Activated naive CD8-positive, alpha-beta T cell treated with anti-CD3 and anti-CD28 coated beads, Interleukin-2, amount 50 U/mL, for 24 hours (primary cell): ENCODE data around the gene CTDP1.
"Not testable (repeated sequence)": the region's sequence is repeated elsewhere in the genome, so short reads cannot be mapped to it uniquely, and the experiment has no call there.

Source experiments
- ATAC-seq: fragments of 150-1000 bp; cut with Tn5 transposase; one replicate; pipeline ENCODE4 v1.10.0; 2021
- DNase-seq: peaks from one replicate; pipeline ENCODE4 v3.0.0; 2021
- H3K27ac Mint-ChIP-seq: one replicate; pipeline ENCODE4 v1.8.0; 2021; ENCODE audit warnings: mild to moderate bottlenecking, mixed read lengths
- H3K27me3 Mint-ChIP-seq: one replicate; pipeline ENCODE4 v1.8.0; 2021; ENCODE audit warnings: mixed read lengths
- H3K36me3 Mint-ChIP-seq: one replicate; pipeline ENCODE4 v1.8.0; 2021; ENCODE audit warnings: low read depth, mixed read lengths
- H3K4me1 Mint-ChIP-seq: one replicate; pipeline ENCODE4 v1.8.0; 2021; ENCODE audit warnings: mixed read lengths
- H3K4me3 Mint-ChIP-seq: one replicate; pipeline ENCODE4 v1.8.0; 2021; ENCODE audit warnings: mild to moderate bottlenecking, moderate library complexity, mixed read lengths
- H3K9me3 Mint-ChIP-seq: one replicate; pipeline ENCODE4 v1.8.0; 2021; ENCODE audit warnings: mixed read lengths

The CTDP1 gene

DNA sequence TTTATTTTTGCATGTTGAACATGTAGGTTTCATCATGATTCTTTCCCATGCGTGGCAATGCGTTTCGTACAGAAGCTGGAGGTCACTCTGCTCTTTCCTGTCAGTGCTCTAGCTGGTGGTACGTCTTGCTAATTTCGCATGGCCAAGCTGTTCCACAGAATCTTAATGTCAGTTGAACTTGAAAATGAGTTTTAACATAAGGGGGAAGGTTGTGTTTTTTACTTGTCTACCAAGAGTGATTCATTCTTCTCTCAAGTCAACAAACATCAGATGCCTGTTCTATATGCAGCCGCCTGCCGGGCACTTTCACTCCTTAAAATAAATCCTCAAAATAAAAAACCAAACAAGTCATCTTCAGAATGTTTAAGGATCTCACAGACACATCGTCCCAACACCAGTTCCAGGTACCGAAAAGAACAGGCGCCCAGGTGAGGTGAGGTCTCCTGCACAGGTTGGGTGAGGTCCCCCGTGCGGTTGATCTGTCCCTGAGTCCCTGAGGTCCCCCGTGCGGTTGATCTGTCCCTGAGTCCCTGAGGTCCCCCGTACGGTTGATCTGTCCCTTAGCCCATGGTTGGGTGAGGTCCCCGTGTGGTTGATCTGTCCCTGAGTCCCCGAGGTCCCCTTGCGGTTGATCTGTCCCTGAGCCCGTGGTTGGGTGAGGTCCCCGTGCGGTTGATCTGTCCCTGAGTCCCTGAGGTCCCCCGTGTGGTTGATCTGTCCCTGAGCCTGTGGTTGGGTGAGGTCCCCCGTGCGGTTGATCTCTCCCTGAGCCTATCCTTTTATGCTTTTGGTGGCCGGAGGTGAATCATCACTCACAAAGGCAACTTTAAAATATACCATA lies 61.1 kb downstream of the CTDP1 start:
- Mint-ChIP-seq H3K27ac (peak overlapping the region; percentile 9), H3K9me3 (peaks cover 7% of the 10 kb centered on the region), H3K27me3 (no peaks in the 10 kb centered on the region), H3K4me1 (no peaks in the 10 kb centered on the region), H3K36me3 (peaks cover 80% of the 10 kb centered on the region), H3K4me3 (no peak overlapping the region)
- DNase-seq (no peak), ATAC-seq (no peak)

DNA sequence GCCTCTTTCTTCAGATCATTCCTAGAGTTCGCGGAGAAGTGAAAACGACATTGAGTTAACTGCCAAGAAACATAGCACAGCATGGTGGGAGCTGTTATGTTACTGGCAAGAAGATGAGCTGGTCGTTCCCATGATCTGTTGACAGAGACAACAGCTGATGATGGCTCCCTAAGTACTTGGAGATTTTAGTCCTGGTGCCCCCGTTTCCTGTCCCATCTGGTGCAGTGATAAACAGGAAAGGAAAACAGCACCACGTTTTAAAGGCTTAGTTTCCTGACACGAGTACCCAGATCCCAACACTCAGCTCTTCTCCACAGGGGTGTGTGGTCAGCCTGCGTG lies 61.7 kb downstream of the CTDP1 start:
- Mint-ChIP-seq H3K27me3 (no peaks in the 10 kb centered on the region), H3K27ac (peak overlapping the region; percentile 9), H3K36me3 (peaks cover 77% of the 10 kb centered on the region), H3K4me3 (no peak overlapping the region), H3K4me1 (no peaks in the 10 kb centered on the region), H3K9me3 (peaks cover 7% of the 10 kb centered on the region)
- DNase-seq (no peak), ATAC-seq (no peak)

DNA sequence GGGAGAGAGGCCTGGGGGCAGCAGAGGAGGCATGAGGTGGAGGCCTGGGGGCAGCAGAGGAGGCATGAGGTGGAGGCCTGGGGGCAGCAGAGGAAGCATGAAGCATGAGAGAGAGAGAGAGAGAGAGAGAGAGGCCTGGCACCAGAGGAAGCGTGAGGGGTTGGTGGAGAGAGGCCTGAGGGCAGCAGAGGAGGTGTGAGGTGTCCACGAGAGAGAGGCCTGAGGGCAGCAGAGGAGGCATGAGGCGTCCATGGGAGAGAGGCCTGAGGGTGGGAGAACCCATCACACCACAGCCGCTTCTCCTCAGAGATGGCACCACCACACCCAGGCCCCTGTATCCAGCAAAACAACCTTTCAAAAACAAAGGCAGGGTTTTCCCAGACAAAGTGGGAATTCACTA lies 62.5 kb downstream of the CTDP1 start:
- Mint-ChIP-seq H3K27ac (no peak overlapping the region), H3K4me1 (no peaks in the 10 kb centered on the region), H3K27me3 (no peaks in the 10 kb centered on the region), H3K9me3 (peaks cover 7% of the 10 kb centered on the region), H3K36me3 (peaks cover 75% of the 10 kb centered on the region), H3K4me3 (no peak overlapping the region)
- ATAC-seq (no peak), DNase-seq (no peak)

DNA sequence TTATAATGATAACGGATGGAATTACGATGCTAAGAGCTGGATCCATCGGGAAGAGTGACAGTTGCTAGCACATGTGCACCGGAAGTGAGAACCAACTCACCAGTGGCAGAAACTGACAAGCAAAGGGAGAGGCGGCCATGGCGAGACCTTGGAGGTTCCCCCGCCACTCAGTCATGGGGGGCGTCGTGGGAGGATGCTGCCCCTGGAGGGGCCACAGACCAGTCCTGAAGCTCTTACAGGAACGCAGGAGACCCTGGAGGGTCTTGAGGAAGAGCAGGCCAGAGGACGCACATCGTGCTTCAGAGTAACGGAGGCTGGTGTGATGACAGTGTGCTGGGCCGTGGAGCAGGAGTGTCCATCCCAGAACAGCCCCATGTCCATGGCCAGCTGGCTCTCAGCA lies 65.0 kb downstream of the CTDP1 start:
- Mint-ChIP-seq H3K27ac (no peak overlapping the region), H3K36me3 (peaks cover 58% of the 10 kb centered on the region), H3K4me3 (no peak overlapping the region), H3K27me3 (no peaks in the 10 kb centered on the region), H3K9me3 (peaks cover 7% of the 10 kb centered on the region), H3K4me1 (no peaks in the 10 kb centered on the region)
- DNase-seq (no peak), ATAC-seq (no peak)

DNA sequence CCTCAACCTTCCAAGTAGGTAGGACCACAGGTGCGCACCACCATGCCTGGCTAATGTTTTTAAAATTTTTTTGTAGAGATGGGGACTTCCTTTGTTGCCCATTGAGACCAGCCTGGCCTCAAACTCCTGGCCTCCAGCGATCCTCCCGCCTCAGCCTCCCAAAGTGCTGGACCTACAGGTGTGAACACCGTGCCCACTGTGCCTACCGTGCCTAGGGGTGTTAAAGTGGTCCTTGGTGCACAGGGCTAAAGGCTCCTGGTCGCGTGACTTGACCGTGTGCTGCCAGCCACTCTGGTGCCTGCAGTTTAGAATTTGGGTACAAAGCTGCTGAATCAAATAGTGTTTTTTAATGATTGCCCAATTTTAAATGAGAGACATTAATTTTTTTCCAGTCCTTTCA lies 67.1 kb downstream of the CTDP1 start:
- no peak overlapping the region for H3K4me3 Mint-ChIP-seq
- no peaks in the 10 kb centered on the region for H3K4me1 Mint-ChIP-seq
- peaks cover 7% of the 10 kb centered on the region for H3K9me3 Mint-ChIP-seq
- no peak for DNase-seq
- ATAC-seq = no peak
- H3K36me3 Mint-ChIP-seq = peaks cover 52% of the 10 kb centered on the region
- no peaks in the 10 kb centered on the region for H3K27me3 Mint-ChIP-seq
- no peak overlapping the region for H3K27ac Mint-ChIP-seq

DNA sequence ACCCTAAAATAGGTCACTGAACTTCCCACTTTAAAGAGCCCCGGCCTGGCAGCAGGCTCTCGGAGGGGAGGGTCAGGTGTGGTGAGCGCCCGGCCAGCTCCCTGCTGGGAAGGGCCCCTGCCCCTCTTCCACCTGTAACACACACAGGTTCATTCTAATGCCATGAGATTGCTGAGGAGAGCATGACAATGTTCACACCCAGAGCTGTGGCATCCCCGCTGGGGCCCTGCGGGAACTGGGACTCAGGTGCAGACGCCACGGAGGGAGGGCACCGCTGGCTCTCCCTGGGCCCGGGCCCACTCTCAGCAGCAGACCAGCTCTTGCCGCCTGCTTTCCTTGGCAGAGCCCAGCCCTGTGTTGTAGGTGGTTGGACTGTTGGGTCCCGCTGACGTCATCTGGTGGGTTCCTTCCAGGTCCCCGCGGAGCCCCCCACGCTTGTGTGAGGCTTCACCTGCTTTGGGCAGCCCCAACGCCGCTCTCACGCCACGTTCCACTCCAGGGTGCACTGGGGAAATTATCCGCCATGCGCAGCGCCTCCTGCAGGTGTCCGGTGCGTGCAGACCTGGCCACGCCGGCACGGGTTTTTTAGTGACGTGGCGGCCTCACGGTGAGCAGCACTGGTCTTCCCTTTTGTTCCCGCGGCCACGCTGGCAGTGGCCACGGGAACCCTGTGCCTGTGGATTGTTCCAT lies 67.7 kb downstream of the CTDP1 start:
- Mint-ChIP-seq H3K36me3 (peaks cover 47% of the 10 kb centered on the region), H3K4me1 (no peaks in the 10 kb centered on the region), H3K4me3 (no peak overlapping the region), H3K27me3 (no peaks in the 10 kb centered on the region), H3K27ac (no peak overlapping the region), H3K9me3 (peaks cover 7% of the 10 kb centered on the region)
- DNase-seq (no peak), ATAC-seq (no peak)

DNA sequence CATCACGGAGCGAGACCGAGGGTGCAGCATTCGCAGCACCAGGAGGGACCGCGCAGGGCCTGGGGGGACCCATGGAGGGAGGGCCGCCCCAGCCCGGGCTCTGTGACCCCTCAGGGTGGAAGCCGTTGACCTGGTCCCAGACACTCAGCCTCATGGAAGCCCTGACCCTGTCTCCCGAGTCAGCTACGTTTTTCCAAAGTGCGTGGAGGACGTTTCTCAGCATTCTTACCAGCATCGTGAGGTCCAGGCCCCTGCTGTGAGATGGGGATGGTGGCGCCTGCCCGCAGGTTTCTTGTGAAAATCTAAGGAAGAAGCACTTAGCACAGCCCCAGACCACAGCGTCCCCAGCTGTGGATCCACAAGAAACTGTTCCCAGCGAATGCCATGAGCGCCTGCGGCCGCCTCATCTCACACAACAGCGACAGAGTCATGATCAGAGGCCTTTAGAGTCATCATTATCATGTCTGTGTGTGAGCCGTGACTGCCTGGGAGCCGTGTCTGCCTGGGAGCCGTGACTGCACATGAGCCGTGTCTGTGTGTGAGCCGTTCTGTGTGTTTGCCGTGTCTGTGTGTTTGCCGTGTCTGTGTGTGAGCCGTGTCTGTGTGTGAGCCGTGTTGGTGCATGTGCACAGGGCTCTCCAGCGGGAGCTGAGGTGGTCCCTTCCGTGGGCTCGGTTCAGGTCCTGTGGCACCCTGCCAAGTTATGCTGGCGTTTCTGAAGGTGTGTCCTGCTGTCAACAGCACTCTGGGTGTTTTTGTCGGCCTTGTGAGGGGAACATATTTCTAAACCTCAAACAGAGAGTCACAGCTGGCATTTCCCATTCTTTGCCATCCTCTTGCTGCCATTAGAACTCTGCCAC lies 68.9 kb downstream of the CTDP1 start:
- Mint-ChIP-seq H3K36me3 (peaks cover 40% of the 10 kb centered on the region), H3K9me3 (peaks cover 7% of the 10 kb centered on the region), H3K27me3 (no peaks in the 10 kb centered on the region), H3K4me1 (no peaks in the 10 kb centered on the region), H3K27ac (no peak overlapping the region), H3K4me3 (no peak overlapping the region)
- DNase-seq (no peak), ATAC-seq (no peak)

DNA sequence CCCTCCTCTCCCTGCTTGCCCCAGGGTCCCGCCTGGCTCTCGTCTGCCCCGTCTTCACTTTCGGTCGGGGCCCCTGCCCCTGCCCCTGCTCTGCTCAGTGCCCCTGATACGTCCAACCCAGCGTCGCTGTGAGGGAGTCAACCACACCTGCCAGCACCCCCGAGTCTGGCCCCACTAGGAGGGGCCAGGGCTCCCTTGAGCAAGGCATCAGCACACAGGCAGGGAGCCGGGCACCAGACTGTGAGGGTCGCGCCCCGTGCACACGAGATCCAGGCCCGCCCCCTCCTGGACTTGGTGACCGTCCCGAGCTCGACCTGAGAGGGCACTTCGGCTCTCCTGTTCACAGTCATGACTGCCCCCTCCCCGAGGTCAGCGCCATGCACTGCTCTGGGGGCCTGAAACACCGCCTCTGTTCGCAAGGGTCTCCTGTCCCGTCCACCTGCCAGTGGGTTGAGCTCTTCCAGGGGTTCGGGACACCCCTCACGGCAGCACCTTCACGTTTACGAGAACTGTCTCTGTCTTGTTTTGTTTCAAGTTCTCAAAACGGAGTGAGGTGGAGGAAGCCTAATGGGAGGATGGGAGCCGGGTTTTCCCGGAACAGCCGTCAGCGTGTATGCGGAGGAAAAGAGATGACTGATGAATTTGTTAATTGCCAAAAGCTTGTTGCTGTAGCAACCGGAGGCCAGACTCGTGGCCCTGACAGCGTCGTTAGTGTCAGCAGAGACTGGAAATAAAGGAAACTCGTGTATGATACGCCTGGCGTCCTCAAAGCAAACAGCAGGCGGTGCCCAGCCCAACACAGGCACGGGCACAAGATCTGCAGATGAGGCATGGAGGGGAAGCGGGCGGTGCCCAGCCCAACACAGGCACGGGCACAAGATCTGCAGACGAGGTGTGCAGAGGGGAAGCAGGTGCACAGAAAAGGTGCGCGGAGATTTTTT lies 69.9 kb downstream of the CTDP1 start:
- H3K4me1 Mint-ChIP-seq = no peaks in the 10 kb centered on the region
- DNase-seq (no peak), ATAC-seq (no peak)
- H3K27ac Mint-ChIP-seq = no peak overlapping the region
- no peaks in the 10 kb centered on the region for H3K27me3 Mint-ChIP-seq
- peaks cover 2% of the 10 kb centered on the region for H3K9me3 Mint-ChIP-seq
- no peak overlapping the region for H3K4me3 Mint-ChIP-seq
- peaks cover 37% of the 10 kb centered on the region for H3K36me3 Mint-ChIP-seq

DNA sequence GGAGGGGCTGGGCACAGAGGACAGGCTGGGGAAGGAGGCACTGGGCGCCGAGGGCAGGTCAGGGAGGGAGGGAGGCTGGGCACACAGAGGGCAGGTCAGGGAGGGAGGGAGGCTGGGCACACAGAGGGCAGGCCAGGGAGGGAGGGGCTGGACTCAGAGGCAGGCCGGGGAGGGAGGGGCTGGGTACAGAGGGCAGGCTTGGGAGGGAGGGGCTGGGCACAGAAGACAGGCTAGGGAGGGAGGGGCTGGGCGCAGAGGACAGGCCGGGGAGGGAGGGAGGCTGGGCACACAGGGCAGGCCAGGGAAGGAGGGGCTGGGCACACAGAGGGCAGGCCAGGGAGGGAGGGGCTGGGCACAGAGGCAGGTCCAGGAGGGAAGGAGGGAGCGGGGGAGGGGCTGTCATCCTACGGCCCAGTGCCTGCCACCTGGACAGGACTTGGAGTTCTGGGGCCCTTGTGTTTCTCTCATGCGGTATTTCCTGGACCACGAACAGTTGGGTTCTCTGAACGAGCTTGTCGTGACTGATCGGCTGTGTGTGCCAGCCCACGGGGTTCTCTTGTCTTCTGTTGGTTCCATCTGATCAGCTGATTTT lies 71.5 kb downstream of the CTDP1 start:
- Mint-ChIP-seq H3K27ac (no peak overlapping the region), H3K36me3 (peaks cover 40% of the 10 kb centered on the region), H3K4me3 (no peak overlapping the region), H3K4me1 (no peaks in the 10 kb centered on the region), H3K9me3 (no peaks in the 10 kb centered on the region), H3K27me3 (no peaks in the 10 kb centered on the region)
- ATAC-seq (no peak), DNase-seq (no peak)

DNA sequence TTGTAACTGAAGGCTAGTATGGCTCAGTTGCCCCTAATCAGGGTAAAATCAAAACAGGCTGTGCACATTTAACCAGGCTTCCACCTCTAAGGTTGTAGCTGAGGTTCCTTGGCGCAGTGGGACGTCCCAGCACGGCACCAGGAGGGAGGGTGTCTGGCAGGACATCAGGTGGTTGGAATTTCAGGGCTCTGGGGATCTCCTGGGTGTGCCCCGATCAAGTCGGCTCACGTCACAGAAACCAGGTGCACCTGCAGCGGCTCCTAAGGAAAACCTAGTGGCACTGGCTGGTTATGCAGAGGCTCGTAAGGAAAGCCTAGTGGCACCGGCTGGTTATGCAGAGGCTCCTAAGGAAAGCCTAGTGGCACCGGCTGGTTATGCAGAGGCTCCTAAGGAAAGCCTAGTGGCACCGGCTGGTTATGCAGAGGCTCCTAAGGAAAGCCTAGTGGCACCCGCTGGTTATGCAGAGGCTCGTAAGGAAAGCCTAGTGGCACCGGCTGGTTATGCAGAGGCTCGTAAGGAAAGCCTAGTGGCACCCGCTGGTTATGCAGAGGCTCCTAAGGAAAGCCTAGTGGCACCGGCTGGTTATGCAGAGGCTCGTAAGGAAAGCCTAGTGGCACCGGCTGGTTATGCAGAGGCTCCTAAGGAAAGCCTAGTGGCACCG lies 72.4 kb downstream of the CTDP1 start:
- not testable (repeated sequence) for H3K27me3 Mint-ChIP-seq, H3K27ac Mint-ChIP-seq, H3K4me3 Mint-ChIP-seq, H3K9me3 Mint-ChIP-seq, DNase-seq, ATAC-seq, H3K4me1 Mint-ChIP-seq
- peaks cover 43% of the 10 kb centered on the region for H3K36me3 Mint-ChIP-seq

DNA sequence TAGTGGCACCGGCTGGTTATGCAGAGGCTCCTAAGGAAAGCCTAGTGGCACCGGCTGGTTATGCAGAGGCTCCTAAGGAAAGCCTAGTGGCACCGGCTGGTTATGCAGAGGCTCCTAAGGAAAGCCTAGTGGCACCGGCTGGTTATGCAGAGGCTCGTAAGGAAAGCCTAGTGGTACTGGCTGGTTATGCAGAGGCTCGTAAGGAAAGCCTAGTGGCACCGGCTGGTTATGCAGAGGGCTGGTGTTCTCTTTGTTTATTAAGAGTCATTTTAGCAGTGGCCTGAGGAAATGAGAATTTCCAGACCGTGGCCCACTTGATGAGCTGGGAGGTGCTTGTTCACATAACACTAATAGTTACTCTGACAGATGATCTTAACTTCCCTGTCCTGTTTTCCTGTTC lies 73.3 kb downstream of the CTDP1 start:
- not testable (repeated sequence) for H3K27ac Mint-ChIP-seq, H3K9me3 Mint-ChIP-seq, ATAC-seq, H3K4me3 Mint-ChIP-seq, H3K27me3 Mint-ChIP-seq, DNase-seq, H3K4me1 Mint-ChIP-seq
- H3K36me3 Mint-ChIP-seq = peaks cover 46% of the 10 kb centered on the region

DNA sequence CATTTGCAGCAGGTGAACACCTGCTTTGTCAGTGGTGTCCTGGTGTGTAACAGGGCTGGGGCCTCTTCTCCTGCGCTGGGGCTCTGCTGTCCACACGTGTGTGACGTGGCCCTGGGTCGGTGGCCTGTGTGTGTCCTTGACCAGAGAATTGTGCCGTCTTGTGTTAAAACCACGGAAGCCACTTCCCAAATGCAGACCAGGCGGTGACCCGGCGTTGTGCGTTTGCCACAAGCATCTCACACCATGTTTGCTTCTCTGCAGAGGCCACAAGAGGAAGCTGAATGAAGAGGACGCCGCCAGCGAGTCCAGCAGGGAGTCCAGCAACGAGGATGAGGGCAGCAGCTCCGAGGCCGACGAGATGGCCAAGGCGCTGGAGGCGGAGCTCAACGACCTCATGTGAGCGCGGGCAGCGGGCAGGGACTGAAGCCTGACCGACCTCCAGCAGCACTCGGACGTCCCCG lies 73.8 kb downstream of the CTDP1 start:
- no peak for DNase-seq
- no peak overlapping the region for H3K27ac Mint-ChIP-seq
- ATAC-seq = no peak
- peaks cover 50% of the 10 kb centered on the region for H3K36me3 Mint-ChIP-seq
- no peak overlapping the region for H3K4me3 Mint-ChIP-seq
- peaks cover 4% of the 10 kb centered on the region for H3K9me3 Mint-ChIP-seq
- no peaks in the 10 kb centered on the region for H3K27me3 Mint-ChIP-seq
- H3K4me1 Mint-ChIP-seq = no peaks in the 10 kb centered on the region

DNA sequence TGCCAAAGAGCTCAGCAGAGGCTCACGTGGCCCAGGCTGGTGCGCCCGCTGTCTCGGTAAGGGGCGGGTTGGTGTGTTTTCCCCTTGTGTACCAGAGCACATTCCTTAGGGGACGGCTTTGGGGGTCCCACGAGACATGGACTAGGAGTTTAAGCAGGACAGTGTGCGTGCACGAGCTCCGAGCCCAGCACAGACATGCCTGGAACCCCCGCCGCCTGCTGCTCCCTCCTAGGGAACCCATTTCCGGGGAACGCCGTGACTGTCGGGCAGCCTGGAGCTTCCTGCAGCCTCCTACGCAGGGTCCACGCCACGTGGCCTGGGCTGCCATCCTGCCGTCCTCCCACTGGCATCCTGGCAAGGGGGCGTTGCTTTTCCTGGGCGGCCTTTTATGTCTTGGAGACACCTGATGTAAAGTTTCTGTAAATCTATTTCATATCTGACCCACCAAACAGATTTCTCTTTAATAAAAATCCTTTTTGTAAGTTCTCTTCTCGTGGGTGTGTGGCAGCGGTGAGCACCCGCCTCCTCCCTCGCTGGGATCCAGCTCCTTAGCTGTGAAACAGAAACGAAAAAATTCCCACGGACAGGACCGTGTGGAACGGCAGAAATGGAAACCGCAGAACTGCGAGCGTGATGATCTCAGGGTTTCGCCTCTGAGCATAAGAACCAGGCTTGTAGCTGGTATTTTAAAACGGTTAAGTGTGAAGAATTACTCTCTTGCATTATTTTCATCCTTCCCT lies 74.6 kb downstream of the CTDP1 start:
- H3K4me1 Mint-ChIP-seq = no peaks in the 10 kb centered on the region
- no peak overlapping the region for H3K27ac Mint-ChIP-seq
- no peak overlapping the region for H3K4me3 Mint-ChIP-seq
- H3K9me3 Mint-ChIP-seq = peaks cover 8% of the 10 kb centered on the region
- ATAC-seq (no peak), DNase-seq (no peak)
- no peaks in the 10 kb centered on the region for H3K27me3 Mint-ChIP-seq
- peaks cover 51% of the 10 kb centered on the region for H3K36me3 Mint-ChIP-seq
